LoVo (cell line): ENCODE measurements around the gene OGFR.

Experiments used
- DNase-seq: peaks from one replicate; pipeline ENCODE4 v3.0.0-alpha.2; 2016; ENCODE audit warnings: low spot score

The OGFR gene

DNA sequence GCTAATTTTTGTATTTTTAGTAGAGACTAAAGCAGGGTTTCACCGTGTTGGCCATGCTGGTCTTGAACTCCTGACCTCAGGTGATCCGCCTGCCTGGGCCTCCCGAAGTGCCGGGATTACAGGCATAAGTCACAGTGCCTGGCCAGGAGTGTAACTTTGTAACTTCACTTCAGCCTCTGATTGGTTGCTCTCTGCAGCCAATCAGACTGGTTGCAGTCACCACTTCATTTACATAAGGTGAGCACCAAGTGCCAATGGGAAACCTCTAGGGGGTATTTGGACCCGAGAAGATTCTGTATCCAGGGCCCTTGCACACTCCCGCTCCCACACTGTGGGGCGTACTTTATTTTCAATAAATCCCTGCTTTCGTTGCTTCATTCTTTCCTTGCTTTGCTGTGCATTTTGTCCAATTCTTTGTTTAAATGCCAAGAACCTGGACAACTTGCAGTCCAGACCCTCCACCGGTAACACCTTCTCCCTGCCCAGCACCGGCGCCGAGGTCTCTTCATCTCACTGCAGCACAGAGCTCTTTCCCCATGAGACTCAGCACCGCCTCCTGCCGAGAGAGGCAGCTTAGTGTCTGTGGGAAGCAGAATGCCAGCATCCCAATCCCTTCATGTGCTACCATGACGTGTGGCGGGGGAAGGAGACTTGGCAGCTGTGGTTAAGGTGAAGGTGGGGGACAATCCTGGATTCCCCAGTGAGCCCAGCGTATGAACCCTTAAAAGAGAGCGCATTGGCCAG, 22.3 kb upstream of the OGFR start:
- DNase-seq, result no peak

DNA sequence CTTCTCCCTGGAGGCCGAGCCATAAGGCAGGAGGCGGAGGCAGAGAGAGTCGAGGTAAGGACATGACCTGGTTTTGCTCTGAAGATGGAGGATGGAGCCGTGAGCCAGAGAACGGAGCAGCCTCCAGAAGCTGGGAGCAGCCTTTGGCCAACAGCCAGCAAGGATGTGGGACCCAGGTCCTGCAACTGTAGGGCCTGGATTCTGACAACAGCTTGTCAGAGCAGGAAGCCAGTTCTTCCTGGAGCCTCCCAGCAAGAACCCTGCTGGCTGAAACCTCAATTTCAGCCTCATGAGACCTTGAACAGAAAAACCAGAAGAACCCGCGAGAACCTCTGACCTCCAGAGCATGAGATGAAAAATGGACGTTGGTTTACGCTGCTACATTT, 21.7 kb upstream of the OGFR start:
- DNase-seq, result no peak

DNA sequence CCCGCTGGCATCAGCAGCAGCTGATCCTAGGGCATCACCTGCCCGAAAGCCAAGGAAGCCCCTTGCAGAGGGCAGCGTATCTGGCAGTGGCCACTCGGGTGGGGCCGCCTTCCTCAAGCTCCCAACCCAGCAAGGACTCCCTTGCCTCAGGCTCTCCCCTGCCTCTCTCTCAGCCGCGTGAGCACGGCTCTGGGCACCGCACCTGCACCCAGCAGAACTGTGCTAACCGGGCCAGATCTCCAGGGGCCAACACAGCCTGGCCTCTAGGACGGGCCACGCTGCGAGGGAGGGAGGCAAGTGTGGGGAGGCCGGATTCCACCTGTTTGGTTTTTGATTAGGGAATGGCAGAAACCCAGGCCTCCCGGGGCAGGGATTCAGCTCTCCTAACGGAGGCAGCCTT, 20.1 kb upstream of the OGFR start:
- DNase-seq, result no peak

DNA sequence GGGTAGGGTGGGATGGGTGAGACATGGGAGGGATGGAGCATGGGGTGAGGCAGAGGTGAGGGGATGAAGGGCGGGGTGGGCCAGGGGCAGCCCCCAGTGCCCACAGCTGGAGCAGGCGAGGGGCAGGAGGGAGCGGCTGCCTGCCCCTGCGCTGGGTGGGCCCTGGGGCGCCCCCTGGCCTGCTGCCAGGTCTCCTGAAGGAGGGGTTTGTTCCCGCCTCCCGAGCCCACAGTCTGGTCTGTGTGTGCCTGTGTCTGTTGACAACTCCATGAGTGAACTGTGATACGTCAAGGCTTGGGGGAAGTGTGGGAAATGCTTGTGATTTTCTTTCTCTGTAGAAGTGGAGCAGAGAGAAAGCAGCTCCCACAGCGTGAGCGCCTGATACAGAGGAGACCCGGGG, 19.2 kb upstream of the OGFR start:
- DNase-seq, result no peak

DNA sequence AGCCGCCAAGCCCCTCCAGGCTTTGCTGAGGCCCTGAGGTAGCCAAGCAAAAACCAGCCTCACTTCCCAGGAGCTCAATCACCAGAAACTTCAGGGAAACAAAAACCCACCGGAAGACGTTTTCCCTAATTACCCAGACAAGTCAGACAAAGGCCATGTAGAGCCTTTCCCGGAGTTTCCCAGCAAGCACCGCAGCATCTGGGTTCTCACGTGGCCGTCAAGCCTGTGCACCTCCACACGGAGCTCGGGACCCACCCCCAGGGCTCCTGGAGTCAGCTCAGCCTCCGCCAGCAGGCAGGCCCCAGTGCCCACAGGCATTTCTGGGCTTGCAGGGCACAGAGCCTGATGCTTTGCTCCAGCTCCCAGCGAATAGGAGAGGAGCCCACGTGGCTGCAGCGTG, 18.5 kb upstream of the OGFR start:
- no peak for DNase-seq

DNA sequence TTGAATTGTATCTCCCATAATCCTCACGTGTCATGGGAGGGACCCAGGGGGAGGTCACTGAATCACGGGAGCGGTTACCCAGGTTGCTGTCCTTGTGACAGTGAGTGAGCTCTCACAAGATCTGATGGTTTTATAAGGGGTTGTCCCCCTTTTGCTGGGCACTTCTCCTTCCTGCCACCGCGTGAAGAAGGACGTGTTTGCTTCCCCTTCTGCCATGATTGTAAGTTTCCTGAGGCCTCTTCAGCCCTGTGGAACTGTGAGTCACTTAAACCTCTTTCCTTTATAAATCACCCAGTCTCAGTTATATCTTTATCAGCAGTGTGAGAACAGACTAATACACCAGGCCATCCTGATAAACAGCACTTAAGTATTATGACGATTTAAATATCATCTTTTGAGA, 17.3 kb upstream of the OGFR start:
- DNase-seq, result no peak

DNA sequence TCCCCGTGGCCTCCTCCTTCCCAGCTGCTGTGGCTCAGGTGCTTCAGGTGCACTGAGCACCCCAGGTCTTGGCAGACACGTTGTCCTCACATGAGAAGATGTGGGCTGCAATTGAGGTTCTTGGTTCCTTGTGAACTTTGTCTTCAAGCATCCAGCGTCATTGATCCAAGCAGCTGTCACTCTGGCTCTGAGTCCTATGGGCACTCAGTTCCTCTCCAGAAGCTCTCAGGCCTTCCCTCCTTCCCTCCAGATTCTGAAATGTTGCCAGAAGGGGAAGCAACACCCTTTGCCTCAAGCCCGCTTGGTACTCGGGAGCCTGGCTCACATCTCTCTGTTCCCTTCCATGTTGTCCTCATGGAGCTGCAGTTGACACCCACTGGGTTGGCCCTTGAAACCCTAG, 16.8 kb upstream of the OGFR start:
- DNase-seq, result no peak

DNA sequence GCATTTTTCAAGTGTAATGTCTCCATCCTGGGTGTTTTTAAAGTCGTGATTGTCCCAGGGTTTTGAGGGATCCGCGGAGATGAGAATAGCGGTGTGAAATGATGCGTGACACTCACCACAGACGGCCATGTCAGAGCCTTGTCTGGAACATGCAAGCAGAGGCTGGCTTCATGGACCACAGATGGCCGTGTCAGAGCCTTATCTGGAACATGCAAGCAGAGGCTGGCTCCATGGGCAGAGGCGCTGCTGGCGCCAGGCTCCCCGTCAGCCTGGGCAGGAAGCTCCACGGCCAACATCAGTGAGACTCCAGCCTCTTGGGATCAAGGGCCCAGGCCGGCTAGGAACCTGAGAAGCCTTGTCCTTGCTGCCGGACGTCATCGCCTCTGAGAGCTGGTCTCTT, 16.0 kb upstream of the OGFR start:
- DNase-seq, result no peak

DNA sequence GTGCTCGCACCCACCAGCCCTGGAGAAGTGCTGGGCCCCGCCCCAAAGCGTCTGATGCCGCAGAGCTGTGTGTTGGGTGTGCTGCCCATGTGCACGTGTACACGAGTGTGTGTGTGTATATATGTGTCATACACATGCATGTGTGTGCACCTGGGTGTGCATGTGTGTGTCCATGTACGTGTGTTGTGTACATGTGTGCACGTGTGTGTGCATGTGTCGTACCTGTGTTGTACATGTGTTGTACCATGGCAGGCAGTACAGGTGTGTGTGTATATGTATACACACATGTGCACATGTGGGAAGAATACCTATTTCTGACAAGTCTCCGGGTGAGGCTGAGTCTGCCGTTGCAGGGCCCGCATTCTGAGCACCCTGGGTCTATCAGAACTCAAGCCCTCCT, 14.6 kb upstream of the OGFR start:
- no peak for DNase-seq

DNA sequence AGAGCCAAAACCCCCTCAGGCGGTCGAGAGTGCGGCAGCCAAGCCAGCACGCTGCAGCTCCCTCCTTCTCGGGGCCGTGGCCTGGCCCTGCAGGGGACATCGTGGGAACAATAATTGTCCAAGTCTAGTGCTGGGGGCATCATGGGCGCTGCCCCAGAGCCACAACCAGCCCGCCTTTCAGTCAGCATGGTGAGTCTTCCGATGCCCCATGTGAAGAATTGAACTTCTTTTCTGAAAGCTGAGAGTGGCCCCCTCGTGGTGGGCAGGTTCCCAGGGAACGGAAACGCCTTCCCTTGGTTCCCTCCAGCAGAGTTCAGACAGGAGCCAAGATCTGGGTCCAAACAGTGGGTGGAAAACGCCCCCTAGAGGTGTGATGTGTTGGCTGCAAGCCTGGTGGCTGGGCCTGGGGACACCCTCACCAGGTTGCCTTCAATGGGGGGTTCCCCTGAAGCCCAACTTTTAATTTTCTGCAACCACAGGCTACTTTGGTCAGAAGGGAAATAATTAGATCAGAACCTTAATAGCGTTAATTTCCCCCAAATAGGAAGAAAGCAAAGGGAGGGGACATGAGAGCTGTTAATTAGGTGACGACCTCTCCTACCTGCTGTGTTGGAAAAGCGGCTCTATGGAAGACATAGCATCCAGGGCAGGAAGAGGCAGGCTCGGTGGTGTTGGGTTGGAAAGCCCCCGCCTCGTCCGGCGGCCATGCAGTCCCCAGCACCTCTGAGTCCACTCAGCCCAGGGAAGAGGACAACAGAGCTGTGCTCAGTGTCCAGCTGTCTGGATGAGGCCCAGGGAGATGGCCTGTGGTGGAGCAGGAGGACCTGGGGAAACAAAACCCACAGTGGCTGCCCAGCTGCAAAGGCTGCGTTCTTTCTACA, 13.1 kb upstream of the OGFR start:
- DNase-seq, result peak; percentile 78

DNA sequence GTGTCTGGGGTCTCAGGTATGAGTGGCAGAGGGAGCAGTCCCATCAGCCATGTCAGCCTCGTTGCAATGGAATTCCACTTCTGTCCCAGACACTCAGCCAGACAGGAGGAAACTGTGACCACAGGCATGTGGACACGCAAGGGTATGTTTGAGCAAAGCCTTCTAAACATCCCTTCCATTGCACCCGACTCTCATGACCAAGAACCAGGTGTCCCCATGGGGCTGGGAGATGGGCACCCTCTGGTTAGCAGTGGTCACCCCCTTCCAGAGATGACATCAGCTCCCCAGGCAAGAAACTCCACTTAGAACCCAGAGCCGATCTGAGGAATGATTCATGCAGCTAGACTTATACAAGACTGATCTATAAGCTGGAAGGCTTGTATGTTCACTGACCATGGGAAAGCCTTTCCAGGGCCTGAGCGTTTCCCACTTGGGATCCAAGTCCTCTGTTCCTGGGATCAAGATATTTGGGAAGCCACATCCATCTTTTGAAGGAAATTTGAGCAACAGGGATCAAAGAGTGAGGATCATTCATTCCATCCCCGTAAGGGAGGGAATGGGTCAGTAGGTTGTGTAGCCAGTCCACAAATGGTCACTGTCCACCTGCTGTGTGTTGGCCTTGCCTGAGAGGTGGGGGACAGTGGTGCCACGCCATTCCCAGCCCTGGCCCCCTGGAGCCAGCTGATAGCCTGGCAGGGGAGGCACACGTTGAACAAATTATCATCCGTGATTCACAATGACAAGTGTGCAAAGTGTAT, 12.3 kb upstream of the OGFR start:
- DNase-seq, result no peak

DNA sequence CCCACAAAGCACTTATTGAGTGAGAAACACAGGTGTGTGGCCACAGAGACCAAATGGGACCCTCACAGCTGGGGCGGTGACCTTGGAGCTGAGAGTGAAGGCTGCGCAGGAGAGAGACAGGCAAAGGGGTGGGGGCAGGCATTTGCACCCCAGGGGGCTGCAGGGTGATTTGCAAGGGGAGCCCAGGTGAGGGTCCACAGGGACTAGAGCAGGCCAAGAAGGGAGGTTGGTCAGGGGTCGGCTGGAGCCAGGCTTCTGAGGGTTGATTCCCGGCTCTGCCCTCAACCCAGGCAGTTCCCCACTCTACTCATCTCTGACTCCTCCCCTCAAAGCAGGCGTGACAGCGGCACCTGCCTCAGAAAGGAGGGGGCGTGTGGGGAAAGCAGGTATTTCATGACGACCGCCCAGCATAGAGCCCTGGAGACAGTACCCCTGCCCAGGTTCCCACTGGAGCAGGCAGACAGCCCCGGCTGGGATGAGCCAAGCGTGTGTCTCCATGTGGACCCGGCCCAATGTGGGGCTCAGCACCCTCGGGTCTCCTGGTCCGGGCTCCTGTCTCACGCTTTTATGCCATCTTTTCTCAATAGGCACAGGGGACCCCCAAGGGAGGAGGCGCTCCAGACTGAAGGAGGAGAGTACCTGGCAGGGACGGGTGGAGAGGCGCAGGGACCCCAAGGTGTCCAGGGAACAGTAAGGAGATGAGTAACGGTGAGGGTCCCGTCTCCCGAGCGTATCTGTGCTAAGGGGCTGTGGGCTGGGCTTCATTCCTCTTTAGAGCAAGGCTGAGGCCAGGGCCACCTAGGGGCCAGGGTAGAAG, 11.5 kb upstream of the OGFR start:
- no peak for DNase-seq

DNA sequence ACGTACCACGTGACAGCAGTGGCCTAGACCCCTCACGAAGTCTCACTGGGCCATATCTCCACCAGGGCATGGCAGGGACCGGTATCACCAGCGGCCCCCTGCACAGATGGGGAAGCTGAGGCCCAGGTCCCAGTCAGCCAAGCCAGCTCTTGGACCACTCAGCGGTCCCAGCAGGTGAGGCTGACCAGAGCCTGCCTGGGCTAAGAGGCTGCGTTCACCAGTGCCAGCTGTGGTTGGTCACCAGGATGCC, 11.0 kb upstream of the OGFR start:
- DNase-seq, result no peak

DNA sequence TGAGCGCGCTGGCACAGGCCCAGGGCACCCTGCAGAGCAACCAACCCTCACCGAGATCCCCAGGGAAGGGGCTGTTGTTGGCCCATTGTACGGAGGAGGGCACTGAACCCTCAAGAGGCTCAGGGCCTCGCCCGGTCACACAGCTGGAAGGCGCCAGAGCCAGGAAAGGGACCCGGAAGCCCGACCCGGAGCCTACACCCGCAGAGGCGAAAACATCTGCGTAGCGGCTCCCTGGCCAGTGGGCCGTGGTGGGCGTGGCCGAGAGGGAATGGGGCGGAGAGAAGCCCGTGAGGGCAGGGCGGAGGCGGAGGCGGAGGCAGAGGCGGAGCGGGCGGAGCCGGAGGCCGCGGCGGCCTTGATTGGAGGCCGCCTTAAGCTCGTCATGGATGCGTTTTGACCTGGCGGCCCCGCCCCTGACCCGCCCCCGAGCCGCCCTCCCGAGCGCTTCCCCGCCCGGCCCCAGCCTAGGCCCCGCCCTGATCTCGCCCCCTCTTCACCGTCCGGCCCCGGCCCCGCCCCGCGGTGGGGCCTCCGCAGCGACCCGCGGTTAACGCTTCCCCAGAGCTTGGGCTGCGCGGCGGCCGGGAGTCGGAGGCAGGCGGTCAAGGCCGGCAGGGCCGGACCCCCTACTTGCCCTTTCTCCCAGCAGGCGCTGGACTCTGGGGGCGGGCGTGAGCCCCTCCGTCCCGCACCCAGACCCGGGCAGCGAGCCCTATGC, 10.5 kb upstream of the OGFR start:
- peak; percentile 93 for DNase-seq

DNA sequence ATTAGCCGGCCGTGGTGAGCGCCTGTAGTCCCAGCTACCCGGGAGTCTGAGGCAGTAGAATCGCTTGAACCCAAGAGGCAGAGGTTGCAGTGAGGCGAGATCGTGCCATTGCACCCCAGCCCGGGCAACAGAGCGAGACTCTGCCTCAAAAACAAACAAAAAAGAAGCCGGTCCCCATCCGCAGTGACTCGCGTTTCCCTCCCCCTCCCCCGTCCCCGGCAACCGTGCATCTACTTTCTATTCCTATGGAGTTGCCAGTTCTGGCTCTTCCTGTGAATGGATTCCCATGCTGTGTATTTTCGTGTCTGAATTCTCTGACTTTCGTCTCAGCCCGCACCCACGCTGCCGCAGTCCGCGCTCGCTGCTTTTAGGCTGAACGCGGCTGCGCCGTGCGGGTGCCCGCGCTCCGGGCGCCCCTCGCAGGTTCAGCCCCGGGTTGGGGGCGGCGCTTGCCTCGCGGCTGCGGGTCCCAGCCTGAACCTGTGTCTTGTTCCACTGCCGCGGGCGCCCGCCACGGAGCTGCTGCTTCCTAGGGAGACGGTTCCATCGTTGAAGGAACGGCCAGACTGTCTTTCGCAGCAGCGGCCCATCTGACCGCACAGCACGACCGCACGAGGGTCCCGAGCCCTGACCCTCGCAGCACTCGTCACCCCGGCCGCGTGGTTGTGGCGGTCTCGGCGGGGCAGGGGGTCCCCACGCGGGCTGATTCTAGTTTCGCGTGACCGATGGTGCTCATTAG, 9.4 kb upstream of the OGFR start:
- DNase-seq, result peak; percentile 48

DNA sequence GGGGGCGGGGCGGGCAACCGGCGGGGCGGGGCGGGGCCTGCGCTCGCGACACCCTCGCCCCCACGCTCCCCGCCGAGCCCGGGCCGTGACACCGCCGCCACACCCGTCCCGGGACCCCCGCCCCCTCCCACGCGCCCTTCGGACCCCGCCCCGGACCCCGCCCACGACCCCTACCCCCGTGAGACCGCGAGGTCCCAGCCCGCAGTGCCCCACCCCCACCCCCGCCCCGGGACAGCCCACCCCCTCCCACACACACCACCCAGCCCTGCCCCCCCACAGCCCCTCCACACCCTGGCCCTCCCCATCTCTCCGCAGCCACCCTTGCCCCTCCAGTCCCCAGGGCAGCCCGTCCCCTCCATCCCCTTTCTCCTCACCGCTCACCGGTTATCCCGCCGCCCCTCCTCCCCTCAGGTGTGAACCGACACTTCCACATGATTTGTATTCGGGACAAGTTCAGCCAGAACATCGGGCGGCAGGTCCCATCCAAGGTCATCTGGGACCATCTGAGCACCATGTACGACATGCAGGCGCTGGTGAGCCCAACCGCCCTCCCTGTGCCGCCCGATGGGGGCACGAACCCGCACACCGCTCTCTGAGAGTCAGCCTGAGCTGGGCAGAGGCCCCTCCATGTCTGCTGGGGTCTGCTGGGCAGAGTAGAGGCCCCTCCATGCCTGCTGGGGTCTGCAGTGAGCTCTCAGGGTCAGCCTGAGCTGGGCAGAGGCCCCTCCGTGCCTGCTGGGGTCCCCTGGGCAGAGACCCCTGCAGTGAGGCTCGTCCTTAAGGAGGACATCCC, 7.7 kb upstream of the OGFR start:
- DNase-seq, result no peak

DNA sequence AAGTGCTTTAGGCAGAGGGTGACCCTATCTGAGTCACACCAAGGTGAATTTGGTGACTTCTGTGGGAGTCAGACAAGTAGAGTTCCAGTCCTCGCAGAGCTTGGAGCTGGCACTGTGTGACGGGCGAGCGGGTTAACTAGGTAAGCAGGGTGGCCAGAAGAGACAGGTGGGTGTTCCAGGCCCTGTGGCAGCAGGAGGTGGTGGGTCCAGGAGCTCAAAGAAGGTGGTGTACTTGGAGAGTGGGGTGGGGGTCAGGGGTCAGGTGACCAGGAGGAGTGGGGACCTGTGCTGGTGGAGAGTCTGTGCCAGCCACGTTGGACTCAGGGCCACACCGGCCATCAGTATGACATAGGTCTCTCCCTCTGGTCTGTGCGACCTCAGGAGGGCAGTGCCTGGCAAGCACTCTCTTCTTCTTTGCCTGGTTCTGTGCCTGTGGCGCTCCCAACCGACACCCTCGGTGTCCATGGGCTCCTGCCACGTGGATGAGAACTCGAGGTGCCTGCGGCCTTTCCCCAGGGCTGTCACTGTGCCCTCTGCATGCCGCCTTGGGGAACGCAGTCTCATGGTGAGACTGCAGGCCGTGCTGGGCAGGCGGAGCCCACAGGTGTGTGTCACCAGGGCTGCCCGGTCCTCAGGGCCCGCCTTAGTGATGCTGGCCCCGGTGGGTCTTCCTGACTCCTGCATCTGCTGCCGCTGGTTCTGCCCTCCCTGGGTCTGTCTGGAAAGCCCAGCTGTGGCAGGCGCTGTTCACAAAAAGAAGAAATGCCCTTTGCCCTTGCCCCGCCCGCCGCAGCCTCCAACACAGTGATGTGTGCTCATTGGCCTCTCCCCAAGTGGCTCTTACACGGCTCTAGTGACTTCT, 6.7 kb upstream of the OGFR start:
- no peak for DNase-seq

DNA sequence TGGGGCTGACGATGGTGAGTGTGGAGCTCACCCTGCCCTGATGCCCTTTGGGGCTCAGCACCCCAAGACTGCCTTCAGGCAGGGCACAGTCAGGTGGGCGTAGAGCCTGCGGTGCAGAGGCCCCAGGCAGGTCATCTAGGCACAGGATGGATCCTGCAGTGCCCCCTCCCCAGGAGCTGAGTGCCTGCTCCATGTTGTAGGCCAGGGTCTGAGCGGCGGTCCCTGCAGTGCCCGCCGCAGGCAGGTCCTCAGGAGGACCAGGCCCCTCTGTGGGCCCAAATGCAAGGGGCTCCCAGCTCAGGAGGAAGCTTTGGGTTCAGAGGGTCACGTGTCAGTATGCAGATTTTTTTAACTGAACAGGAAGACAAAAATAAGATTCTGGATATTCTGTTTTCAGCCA, 5.6 kb upstream of the OGFR start:
- DNase-seq, result no peak

DNA sequence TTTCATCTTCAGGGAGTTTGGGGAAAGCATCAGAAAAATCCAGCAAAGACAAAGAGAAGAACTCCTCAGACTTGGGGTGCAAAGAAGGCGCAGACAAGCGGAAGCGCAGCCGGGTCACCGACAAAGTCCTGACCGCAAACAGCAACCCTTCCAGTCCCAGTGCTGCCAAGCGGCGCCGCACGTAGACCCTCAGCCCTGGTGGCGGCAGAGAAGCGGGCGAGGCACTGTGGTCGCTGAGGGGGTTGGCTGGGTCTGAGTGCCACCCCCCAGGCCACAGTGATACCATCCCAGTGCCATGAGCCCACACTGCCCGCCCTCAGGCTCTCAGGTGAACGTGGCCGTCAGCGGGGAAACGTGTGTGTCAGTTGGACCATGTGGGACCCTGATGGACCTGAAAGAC, 5.2 kb upstream of the OGFR start:
- no peak for DNase-seq
